ENCODE data around the gene ECI1. TPM values are rescaled to one million over a fixed set of nuclear protein-coding genes. Genes with fewer than 3 reads are reported as not detected.

Gene ECI1
- total RNA-seq, 4 donors from 2014 or later, result 104 to 208 (median 169) TPM

DNA sequence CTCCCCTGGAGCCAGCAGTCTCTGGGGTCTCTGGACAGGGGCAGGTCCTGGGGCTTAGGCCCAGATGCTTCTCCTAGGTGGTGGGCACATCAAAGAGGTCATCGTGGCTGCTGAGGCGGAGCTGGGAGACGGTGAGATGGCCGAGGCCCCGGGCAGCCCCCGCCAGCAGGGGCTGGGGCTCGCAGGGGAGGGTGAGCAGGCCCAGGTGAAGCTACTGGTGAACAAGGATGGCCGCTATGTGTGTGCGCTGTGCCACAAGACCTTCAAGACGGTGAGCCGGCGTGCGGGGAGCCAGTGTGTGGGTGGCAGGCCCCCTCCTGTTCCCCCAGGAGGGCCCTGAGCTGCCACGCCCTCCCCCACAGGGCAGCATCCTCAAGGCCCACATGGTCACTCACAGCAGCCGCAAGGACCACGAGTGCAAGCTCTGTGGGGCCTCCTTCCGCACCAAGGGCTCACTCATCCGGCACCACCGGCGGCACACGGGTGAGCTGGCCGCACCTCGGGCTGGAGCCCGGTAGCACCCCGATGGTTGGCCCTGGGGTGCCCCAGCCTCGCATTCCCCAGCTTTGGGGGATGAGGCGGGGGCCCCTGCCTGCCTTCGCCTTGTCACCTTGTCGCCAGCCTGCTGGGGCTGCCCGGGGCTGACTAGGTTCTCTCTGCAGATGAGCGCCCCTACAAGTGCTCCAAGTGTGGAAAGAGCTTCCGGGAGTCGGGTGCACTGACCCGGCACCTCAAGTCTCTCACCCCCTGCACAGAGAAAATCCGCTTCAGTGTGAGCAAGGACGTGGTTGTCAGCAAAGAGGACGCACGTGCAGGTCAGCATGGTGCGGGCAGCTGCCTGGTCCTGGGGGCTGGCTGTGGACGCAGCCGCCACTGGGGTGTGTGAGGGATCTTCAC, 19.0 kb downstream of the ECI1 start:
- 47 to 53% methylated on average over 13 to 20 of the region's 41 CpGs for WGBS, 2 donors
- peak; percentile 85 to 86 for DNase-seq
- Histone ChIP-seq H3K27ac (peak overlapping the region; percentile 91 to 98 (median 96)), H3K36me3 (peaks cover 54 to 59% of the 10 kb centered on the region in 2 donors), H3K27me3 (no peaks in the 10 kb centered on the region), H3K9me3 (no peaks in the 10 kb centered on the region), H3K4me1 (peaks cover 44 to 60% of the 10 kb centered on the region in 2 donors), H3K4me3 (replicated peaks in 1 of 3) (no peak overlapping the region)
- TF ChIP-seq, protein P1, sequence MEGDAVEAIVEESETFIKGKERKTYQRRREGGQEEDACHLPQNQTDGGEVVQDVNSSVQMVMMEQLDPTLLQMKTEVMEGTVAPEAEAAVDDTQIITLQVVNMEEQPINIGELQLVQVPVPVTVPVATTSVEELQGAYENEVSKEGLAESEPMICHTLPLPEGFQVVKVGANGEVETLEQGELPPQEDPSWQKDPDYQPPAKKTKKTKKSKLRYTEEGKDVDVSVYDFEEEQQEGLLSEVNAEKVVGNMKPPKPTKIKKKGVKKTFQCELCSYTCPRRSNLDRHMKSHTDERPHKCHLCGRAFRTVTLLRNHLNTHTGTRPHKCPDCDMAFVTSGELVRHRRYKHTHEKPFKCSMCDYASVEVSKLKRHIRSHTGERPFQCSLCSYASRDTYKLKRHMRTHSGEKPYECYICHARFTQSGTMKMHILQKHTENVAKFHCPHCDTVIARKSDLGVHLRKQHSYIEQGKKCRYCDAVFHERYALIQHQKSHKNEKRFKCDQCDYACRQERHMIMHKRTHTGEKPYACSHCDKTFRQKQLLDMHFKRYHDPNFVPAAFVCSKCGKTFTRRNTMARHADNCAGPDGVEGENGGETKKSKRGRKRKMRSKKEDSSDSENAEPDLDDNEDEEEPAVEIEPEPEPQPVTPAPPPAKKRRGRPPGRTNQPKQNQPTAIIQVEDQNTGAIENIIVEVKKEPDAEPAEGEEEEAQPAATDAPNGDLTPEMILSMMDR (IDR thresholded peaks at IDR 0.05), result no peak
- peak in 1 of 2 donors; percentile 10 for TF ChIP-seq POLR2A (IDR thresholded peaks at IDR 0.05)
- intact Hi-C loops (cut with DNase I), result no loop called here

DNA sequence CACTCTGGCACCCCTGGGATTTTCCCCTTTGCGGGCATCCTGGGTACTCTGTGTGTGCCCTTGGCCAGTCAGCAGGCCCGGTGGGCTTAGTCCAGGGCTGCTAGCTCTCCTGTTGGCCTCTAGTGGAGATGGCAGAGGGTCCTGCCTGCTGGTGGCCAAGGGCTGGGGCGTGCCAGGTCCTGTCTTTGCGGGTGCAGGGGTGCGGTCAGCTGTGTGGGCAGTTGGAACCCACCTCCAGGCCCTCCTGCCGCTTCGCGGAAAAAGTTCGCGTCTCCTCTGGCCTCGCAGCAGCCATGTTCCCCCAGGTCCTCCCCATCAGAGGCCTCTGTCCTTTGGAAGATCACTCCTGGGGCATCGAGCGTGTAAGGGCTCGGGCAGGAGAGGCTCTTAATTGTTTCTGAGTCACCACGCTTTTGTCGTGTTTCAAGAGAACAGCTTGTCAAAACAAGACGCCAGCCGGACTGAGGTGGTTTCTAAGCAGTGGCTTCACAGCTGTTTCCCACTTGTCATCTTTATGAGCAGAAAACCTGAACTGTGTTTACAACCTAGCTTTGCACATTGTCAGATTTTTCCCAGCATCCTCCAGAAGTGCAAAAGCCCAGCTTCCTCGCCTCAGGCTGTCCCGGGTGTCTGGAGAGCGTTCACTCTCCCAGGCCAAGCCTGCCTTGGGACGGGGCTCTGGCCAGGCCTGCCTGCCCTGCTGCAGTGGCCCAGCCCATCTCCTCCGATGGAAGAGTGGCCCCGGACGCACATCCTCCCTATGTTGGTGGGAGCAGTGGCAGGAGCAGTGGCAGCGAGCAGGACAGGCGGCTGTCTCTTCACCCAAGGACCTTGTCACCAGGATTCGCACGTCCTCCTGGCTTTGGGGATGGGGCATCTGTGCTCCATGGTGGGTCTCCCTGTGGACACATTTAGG, 20.1 kb downstream of the ECI1 start:
- intact Hi-C loops (cut with DNase I), result no loop called here
- TF ChIP-seq, protein P1 (IDR thresholded peaks at IDR 0.05), result no peak
- TF ChIP-seq POLR2A (IDR thresholded peaks at IDR 0.05), result peak in 1 of 2 donors; percentile 20
- Histone ChIP-seq H3K4me3 (replicated peaks in 1 of 3) (no peak overlapping the region), H3K36me3 (peaks cover 54 to 59% of the 10 kb centered on the region in 2 donors), H3K27ac (peak overlapping the region; percentile 91 to 100 (median 98)), H3K4me1 (peaks cover 40 to 51% of the 10 kb centered on the region in 2 donors), H3K9me3 (no peaks in the 10 kb centered on the region), H3K27me3 (no peaks in the 10 kb centered on the region)
- peak; percentile 92 to 93 for DNase-seq
- 47 to 57% methylated on average over 13 to 27 of the region's 29 CpGs for WGBS, 2 donors

DNA sequence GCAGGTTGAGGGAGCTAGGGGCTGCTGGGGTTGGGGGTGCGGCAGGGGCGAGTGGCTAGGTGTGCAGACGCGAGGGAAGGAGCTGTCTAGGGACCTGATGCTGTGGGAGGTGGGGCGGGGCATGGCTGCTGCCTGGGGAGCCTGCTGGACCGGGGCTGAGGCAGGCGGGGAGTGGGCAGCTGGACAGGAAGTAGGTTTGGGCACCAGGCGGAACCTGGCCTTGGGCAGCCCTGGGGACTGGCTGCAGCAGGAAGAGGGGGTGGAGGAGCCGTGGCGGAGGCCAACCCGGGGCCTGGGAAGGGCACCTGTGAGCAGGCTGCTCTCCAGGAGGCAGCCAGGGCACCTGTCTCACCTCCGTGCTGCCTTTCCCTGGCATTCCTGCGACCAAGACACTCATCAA, 21.0 kb downstream of the ECI1 start:
- WGBS, 2 donors, result 53 to 61% methylated on average over 5 to 10 of the region's 13 CpGs
- intact Hi-C loops (cut with DNase I), result no loop called here

DNA sequence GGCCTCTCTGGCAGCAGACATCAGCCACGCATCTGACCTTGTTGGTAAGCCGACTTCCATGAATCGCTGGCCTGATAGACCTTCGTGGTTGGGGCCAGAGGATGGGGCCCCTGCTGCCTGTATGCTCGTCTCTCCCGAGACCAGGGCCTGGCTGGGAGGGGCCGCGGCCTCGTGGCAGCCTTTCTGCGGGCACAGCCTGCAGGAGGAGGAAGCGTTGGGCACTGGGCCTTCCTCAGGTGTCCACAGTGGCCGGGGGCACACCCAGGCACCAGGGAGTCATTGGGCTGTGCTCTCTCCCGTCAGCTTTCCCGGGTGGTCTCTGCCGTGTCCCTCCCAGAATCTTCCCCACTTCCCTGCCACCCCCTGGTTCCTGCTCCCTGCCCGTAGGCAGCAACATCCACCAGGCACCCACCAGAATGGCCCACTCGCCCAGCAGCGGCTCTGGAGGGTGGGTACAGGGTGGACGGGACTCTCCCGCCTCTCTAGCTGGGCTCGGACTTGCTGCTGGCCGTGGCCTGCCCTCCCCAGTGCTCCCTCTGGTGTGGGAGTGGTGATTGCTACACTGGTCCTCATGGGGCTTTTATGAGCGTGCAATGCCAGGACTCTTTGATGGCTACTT, 21.6 kb downstream of the ECI1 start:
- H3K27ac ChIP-seq, result peak overlapping the region; percentile 91 to 100 (median 98)
- no peak for DNase-seq
- H3K27me3 ChIP-seq, result no peaks in the 10 kb centered on the region
- intact Hi-C loops (cut with DNase I), result no loop called here
- WGBS, 2 donors, result 87 to 91% methylated on average over 11 to 19 of the region's 23 CpGs
- no peak overlapping the region for H3K4me3 ChIP-seq (replicated peaks in 1 of 3)
- peaks cover 42 to 50% of the 10 kb centered on the region in 2 donors for H3K36me3 ChIP-seq
- no peaks in the 10 kb centered on the region for H3K9me3 ChIP-seq
- TF ChIP-seq, protein P1 (IDR thresholded peaks at IDR 0.05), result no peak
- peaks cover 45 to 52% of the 10 kb centered on the region in 2 donors for H3K4me1 ChIP-seq

More for the DNA sequence above, 21.0 kb downstream of the ECI1 start:
- H3K4me3 ChIP-seq (replicated peaks in 1 of 3), result no peak overlapping the region
- no peaks in the 10 kb centered on the region for H3K9me3 ChIP-seq
- peaks cover 49 to 56% of the 10 kb centered on the region in 2 donors for H3K36me3 ChIP-seq
- no peaks in the 10 kb centered on the region for H3K27me3 ChIP-seq
- H3K4me1 ChIP-seq, result peaks cover 40 to 46% of the 10 kb centered on the region in 2 donors
- TF ChIP-seq, protein P1 (IDR thresholded peaks at IDR 0.05), result no peak
- peak in 1 of 2 donors; percentile 34 for TF ChIP-seq POLR2A (IDR thresholded peaks at IDR 0.05)
- DNase-seq, result peak; percentile 97 to 98
- peak overlapping the region; percentile 91 to 100 (median 98) for H3K27ac ChIP-seq
